ENCODE measurements around the gene ZNF670.
A peak's percentile ranks its signal among the peaks of the same experiment; 100 is the strongest.

ZNF670 gene

GRCh38 chr1:247089616-247090375 is 11.2 kb upstream of the ZNF670 start:
- no peak overlapping the region for H3K4me3 Mint-ChIP-seq
- no peaks in the 10 kb centered on the region for H3K4me1 Mint-ChIP-seq (ENCODE audit: low read depth)
- no peak for DNase-seq (ENCODE audit: low spot score)
- no peaks in the 10 kb centered on the region for H3K27me3 Mint-ChIP-seq (ENCODE audit: low read depth)
- H3K27ac Mint-ChIP-seq: no peak overlapping the region
- no peaks in the 10 kb centered on the region for H3K36me3 Mint-ChIP-seq (ENCODE audit: low read depth)
- H3K9me3 Mint-ChIP-seq: peaks cover 11% of the 10 kb centered on the region

GRCh38 chr1:247088967-247089366 is 10.4 kb upstream of the ZNF670 start:
- Mint-ChIP-seq H3K4me3 (no peak overlapping the region), H3K4me1 (ENCODE audit: low read depth) (no peaks in the 10 kb centered on the region), H3K27ac (no peak overlapping the region), H3K9me3 (peaks cover 12% of the 10 kb centered on the region), H3K36me3 (ENCODE audit: low read depth) (no peaks in the 10 kb centered on the region), H3K27me3 (ENCODE audit: low read depth) (no peaks in the 10 kb centered on the region)
- DNase-seq (ENCODE audit: low spot score): no peak

- Mint-ChIP-seq H3K4me1 (ENCODE audit: low read depth) (no peaks in the 10 kb centered on the region), H3K36me3 (ENCODE audit: low read depth) (no peaks in the 10 kb centered on the region), H3K27me3 (ENCODE audit: low read depth) (peaks cover 4% of the 10 kb centered on the region), H3K4me3 (no peak overlapping the region), H3K9me3 (peaks cover 22% of the 10 kb centered on the region), H3K27ac (no peak overlapping the region)
- DNase-seq (ENCODE audit: low spot score): no peak
Measured at GRCh38 chr1:247087256-247087655, 8.6 kb upstream of the ZNF670 start.

- H3K27ac Mint-ChIP-seq: no peak overlapping the region
Measured at GRCh38 chr1:247085310-247085709, 6.7 kb upstream of the ZNF670 start.

GRCh38 chr1:247084771-247085170 is 6.2 kb upstream of the ZNF670 start:
- Mint-ChIP-seq H3K27ac (no peak overlapping the region), H3K4me3 (no peak overlapping the region), H3K9me3 (peaks cover 24% of the 10 kb centered on the region), H3K4me1 (ENCODE audit: low read depth) (no peaks in the 10 kb centered on the region), H3K27me3 (ENCODE audit: low read depth) (peaks cover 4% of the 10 kb centered on the region), H3K36me3 (ENCODE audit: low read depth) (no peaks in the 10 kb centered on the region)
- no peak for DNase-seq (ENCODE audit: low spot score)

More at GRCh38 chr1:247085310-247085709, 6.7 kb upstream of the ZNF670 start:
- no peak overlapping the region for H3K4me3 Mint-ChIP-seq
- H3K36me3 Mint-ChIP-seq (ENCODE audit: low read depth): no peaks in the 10 kb centered on the region
- no peak for DNase-seq (ENCODE audit: low spot score)
- peaks cover 4% of the 10 kb centered on the region for H3K27me3 Mint-ChIP-seq (ENCODE audit: low read depth)
- H3K9me3 Mint-ChIP-seq: peaks cover 24% of the 10 kb centered on the region
- H3K4me1 Mint-ChIP-seq (ENCODE audit: low read depth): no peaks in the 10 kb centered on the region

GRCh38 chr1:247079141-247079874 is 697 bp upstream of the ZNF670 start:
- Mint-ChIP-seq H3K27ac (no peak overlapping the region), H3K4me1 (ENCODE audit: low read depth) (peaks cover 12% of the 10 kb centered on the region), H3K4me3 (peak overlapping the region; percentile 91), H3K27me3 (ENCODE audit: low read depth) (peaks cover 4% of the 10 kb centered on the region), H3K9me3 (peaks cover 29% of the 10 kb centered on the region), H3K36me3 (ENCODE audit: low read depth) (peaks cover 14% of the 10 kb centered on the region)
- no peak for DNase-seq (ENCODE audit: low spot score)

- H3K4me3 Mint-ChIP-seq: peak overlapping the region; percentile 91
- peak overlapping the region; percentile 22 for H3K27ac Mint-ChIP-seq
- DNase-seq (ENCODE audit: low spot score): no peak
- peaks cover 21% of the 10 kb centered on the region for H3K36me3 Mint-ChIP-seq (ENCODE audit: low read depth)
- peaks cover 12% of the 10 kb centered on the region for H3K4me1 Mint-ChIP-seq (ENCODE audit: low read depth)
- peaks cover 29% of the 10 kb centered on the region for H3K9me3 Mint-ChIP-seq
- H3K27me3 Mint-ChIP-seq (ENCODE audit: low read depth): peaks cover 2% of the 10 kb centered on the region
Measured at GRCh38 chr1:247077876-247078257, 744 bp downstream of the ZNF670 start.

GRCh38 chr1:247077213-247077612 is 1.4 kb downstream of the ZNF670 start:
- Mint-ChIP-seq H3K4me1 (ENCODE audit: low read depth) (peaks cover 12% of the 10 kb centered on the region), H3K27ac (no peak overlapping the region), H3K4me3 (peak overlapping the region; percentile 91), H3K27me3 (ENCODE audit: low read depth) (no peaks in the 10 kb centered on the region), H3K9me3 (peaks cover 29% of the 10 kb centered on the region), H3K36me3 (ENCODE audit: low read depth) (peaks cover 21% of the 10 kb centered on the region)
- DNase-seq (ENCODE audit: low spot score): no peak

GRCh38 chr1:247070645-247071044 is 8.0 kb downstream of the ZNF670 start:
- Mint-ChIP-seq H3K27ac (no peak overlapping the region), H3K36me3 (ENCODE audit: low read depth) (peaks cover 26% of the 10 kb centered on the region), H3K4me3 (no peak overlapping the region), H3K4me1 (ENCODE audit: low read depth) (no peaks in the 10 kb centered on the region), H3K9me3 (peaks cover 66% of the 10 kb centered on the region), H3K27me3 (ENCODE audit: low read depth) (no peaks in the 10 kb centered on the region)
- DNase-seq (ENCODE audit: low spot score): no peak

GRCh38 chr1:247064304-247064703 is 14.3 kb downstream of the ZNF670 start:
- no peaks in the 10 kb centered on the region for H3K27me3 Mint-ChIP-seq (ENCODE audit: low read depth)
- H3K9me3 Mint-ChIP-seq: peaks cover 70% of the 10 kb centered on the region
- no peak overlapping the region for H3K4me3 Mint-ChIP-seq
- no peak for DNase-seq (ENCODE audit: low spot score)
- peaks cover 9% of the 10 kb centered on the region for H3K36me3 Mint-ChIP-seq (ENCODE audit: low read depth)
- H3K4me1 Mint-ChIP-seq (ENCODE audit: low read depth): no peaks in the 10 kb centered on the region
- H3K27ac Mint-ChIP-seq: no peak overlapping the region

GRCh38 chr1:247060771-247061170 is 17.8 kb downstream of the ZNF670 start:
- Mint-ChIP-seq H3K9me3 (peaks cover 75% of the 10 kb centered on the region), H3K4me3 (no peak overlapping the region), H3K27ac (no peak overlapping the region), H3K36me3 (ENCODE audit: low read depth) (peaks cover 15% of the 10 kb centered on the region), H3K4me1 (ENCODE audit: low read depth) (no peaks in the 10 kb centered on the region), H3K27me3 (ENCODE audit: low read depth) (no peaks in the 10 kb centered on the region)
- no peak for DNase-seq (ENCODE audit: low spot score)

- H3K4me1 Mint-ChIP-seq (ENCODE audit: low read depth): no peaks in the 10 kb centered on the region
- no peaks in the 10 kb centered on the region for H3K27me3 Mint-ChIP-seq (ENCODE audit: low read depth)
- peaks cover 11% of the 10 kb centered on the region for H3K36me3 Mint-ChIP-seq (ENCODE audit: low read depth)
- DNase-seq (ENCODE audit: low spot score): no peak
- H3K4me3 Mint-ChIP-seq: no peak overlapping the region
- H3K9me3 Mint-ChIP-seq: peaks cover 78% of the 10 kb centered on the region
- H3K27ac Mint-ChIP-seq: no peak overlapping the region
Measured at GRCh38 chr1:247056071-247056470, 22.5 kb downstream of the ZNF670 start.

- H3K4me1 Mint-ChIP-seq (ENCODE audit: low read depth): no peaks in the 10 kb centered on the region
- no peak for DNase-seq (ENCODE audit: low spot score)
- peaks cover 11% of the 10 kb centered on the region for H3K36me3 Mint-ChIP-seq (ENCODE audit: low read depth)
- no peak overlapping the region for H3K4me3 Mint-ChIP-seq
- no peaks in the 10 kb centered on the region for H3K27me3 Mint-ChIP-seq (ENCODE audit: low read depth)
- no peak overlapping the region for H3K27ac Mint-ChIP-seq
- H3K9me3 Mint-ChIP-seq: peaks cover 79% of the 10 kb centered on the region
Measured at GRCh38 chr1:247054992-247055415, 23.6 kb downstream of the ZNF670 start.

GRCh38 chr1:247047702-247048101 is 30.9 kb downstream of the ZNF670 start:
- Mint-ChIP-seq H3K9me3 (peaks cover 73% of the 10 kb centered on the region), H3K36me3 (ENCODE audit: low read depth) (peaks cover 15% of the 10 kb centered on the region), H3K27ac (no peak overlapping the region), H3K4me3 (no peak overlapping the region), H3K4me1 (ENCODE audit: low read depth) (no peaks in the 10 kb centered on the region), H3K27me3 (ENCODE audit: low read depth) (no peaks in the 10 kb centered on the region)
- DNase-seq (ENCODE audit: low spot score): no peak

Data from T-helper 2 cell treated with Interferon-gamma antibody and Interleukin-4, amounts not matched to agents 5 μg/mL and 100 μg/mL, for 36 hours (primary cell).